HG03342 (cell line): ENCODE measurements around the gene C9orf72.

ENCODE experiments used
- ATAC-seq: cut with Tn5 transposase; IDR thresholded peaks from one replicate; pipeline ENCODE4 v1.9.1; 2021; ENCODE audit warnings: mild to moderate bottlenecking, moderate library complexity; ENCODE audit not compliant: unreplicated experiment

The C9orf72 gene

DNA sequence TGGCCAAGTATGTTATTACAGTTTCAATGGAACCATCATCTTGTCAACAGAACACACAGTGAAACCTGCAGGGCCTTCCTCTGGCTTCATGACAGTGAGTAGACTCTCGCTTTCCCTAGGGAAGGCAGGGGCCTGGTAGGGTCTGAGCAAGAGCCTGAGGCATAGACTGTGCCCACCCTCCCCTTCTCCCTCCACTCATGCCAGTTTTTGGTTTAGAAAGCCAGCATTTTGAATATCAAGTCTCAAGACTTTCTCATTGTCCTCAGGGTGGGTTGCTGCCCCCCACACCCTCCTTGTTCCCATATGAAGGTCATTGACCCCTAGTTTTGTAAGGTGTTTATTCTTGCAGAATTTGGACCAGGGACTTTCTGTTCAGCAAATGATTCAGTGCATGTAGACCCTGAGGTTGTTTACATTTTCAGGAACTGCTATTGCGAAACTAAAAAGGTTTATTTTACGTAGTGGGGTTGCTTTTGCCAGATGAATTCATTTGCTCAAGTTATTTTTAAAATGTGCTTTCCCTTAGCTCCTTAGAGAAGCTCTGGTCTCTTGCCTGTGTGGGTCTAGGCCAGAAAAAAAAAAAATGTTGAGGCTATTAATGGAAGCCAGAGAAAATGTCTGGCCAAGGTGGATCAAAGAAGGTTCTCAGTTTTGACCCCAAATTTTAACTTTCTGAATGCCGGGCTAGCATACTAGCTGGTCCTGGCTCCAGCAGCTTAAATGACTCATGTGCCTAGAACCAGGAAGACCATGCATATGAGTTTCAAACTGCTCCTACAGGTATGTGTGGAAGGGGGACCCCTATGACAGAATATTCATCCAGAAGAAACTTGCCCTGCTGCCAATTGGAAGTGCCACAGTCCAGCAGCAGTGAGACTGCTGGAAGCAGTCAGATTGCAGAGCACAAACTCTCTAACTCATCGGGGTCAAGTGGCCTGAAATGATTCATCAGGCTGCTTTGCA, 33.5 kb downstream of the C9orf72 start:
- peak; percentile 39 for ATAC-seq

DNA sequence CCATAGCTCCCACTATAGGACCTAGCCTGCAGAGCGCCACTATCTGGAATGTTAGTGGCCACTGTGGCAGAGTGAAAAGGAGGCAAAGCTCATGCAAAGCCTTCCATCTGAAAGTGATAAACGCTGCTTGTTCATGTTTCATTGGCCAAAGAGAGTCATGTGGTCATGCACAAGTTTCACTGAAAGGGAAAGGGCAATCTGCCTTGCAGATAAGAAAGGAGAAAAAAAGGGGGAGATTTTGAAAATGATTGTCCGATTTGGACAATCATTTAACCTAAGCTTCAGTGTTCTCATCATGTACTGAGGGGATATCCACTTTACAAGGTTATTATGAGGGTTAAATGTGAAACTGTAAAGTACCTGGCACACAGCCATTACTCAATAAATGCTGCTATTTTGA, 34.6 kb downstream of the C9orf72 start:
- peak; percentile 47 for ATAC-seq

DNA sequence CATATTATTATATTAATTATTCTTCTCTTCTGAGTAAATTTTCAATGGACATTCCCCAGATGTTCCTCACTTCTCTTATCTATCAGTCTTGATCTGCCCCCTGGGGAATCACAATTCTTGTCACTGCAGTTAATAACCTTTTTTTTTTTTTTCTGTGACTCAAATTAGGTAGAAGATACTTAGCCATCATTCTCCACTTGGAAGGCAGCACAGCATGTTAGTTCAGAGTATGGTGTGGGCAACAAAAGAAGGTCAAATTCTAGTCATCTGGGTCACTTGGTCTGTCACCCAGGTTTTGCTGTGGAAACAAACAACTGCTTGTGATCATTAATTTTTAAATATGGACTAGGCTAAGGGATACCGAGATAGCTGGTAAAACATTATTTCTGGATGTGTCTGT, 35.5 kb downstream of the C9orf72 start:
- ATAC-seq = no peak

- no peak for ATAC-seq
Measured at GRCh38 chr9:27537027-27537435, 36.2 kb downstream of the C9orf72 start.

GRCh38 chr9:27536168-27536567, 37.1 kb downstream of the C9orf72 start:
- ATAC-seq = no peak

DNA sequence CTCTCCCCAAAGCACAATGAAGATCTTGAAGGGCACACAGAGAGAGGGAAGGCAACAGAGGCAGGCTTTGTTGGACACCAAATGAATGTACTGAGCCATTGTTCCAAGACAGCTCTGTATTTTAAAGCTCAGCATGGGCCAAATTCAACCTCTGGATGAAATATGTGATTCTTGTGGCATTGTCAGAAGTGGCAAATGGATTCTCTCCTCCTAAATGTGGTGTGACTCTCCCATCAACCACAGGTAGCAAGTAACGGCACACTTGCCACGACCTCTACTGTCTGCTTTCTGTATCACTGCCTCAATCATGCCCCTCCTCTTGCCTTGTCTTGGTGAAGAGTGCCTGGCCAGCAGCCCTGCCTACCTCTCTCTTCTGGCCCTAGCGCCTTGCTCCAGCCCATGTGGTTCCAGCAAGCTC, 37.6 kb downstream of the C9orf72 start:
- peak; percentile 68 for ATAC-seq

GRCh38 chr9:27534658-27535209, 38.5 kb downstream of the C9orf72 start:
- ATAC-seq = no peak

- ATAC-seq = no peak
Measured at GRCh38 chr9:27534131-27534530, 39.1 kb downstream of the C9orf72 start.

DNA sequence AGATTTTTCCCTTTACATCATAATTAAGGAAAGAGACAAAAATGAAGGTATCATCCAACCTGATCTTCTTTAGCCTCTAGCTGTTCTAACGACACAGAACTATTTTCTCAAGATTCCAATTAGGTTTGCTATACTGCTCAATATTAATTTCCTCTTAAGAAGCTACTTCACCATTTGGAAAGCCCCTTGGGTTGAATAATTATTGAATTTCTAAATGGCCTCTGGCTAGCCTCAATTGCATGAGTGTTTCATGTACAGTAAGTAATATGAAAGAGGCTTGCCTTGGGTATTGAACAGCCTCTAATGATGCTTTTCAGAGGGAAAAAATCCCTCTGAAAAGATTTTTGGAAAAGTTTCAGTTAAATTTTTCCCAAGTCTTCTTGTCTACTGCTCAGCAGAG, 40.0 kb downstream of the C9orf72 start:
- ATAC-seq = no peak

DNA sequence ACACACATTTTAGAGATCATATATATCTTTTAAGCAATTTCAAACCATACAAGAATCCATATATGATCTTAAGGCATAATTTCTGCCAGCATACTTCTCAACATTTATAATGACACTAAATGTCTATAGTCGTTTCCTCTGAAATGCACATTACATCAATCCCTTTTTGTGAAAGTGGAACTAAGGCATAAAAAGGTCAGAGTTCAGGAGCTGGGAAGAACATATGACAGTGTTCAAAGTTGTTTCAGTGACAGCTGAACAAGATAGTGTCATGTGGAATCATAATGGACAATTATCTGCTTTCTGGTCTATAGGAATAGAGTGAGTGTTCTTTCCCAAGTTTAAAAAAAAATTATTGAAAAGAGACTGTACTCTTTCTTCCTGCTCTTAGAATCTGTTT, 41.2 kb downstream of the C9orf72 start:
- no peak for ATAC-seq

DNA sequence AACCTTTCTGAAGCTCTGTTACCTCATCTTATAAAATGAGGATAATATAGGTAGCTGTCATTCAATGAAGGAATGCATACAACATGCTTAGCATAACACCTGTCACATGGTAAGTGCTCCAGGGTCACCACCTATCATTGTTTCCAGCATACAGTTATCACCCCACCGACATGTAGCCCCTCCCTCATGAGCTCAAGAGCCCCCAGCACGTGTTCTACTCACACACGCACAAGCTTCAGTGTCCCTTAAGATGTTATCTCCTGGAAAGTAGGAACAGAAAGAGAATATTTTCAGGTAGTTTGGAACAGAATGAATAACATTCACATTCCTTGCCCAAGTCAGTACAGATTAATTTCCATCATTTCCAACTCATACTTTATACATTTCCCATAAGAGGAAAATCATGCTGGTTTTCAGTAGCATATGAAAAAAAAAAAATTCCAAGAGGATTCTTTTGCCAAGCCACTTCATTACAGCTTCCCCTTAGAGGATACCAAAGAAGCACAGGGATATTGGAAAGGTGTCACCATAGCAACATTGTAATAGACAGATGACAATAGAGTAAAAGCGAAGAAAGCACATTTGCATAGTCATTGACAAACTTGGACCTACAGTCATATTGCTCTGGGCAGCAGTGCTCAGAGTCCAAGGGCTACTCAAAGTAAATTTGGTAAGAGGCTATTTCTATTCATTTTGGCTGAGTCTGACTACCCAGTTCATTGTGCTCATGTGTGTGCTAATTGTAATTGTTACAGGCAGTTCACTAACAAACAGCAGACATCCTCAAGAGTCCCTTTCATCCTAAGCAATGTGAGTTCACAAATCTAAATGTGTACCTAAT, 42.1 kb downstream of the C9orf72 start:
- no peak for ATAC-seq

DNA sequence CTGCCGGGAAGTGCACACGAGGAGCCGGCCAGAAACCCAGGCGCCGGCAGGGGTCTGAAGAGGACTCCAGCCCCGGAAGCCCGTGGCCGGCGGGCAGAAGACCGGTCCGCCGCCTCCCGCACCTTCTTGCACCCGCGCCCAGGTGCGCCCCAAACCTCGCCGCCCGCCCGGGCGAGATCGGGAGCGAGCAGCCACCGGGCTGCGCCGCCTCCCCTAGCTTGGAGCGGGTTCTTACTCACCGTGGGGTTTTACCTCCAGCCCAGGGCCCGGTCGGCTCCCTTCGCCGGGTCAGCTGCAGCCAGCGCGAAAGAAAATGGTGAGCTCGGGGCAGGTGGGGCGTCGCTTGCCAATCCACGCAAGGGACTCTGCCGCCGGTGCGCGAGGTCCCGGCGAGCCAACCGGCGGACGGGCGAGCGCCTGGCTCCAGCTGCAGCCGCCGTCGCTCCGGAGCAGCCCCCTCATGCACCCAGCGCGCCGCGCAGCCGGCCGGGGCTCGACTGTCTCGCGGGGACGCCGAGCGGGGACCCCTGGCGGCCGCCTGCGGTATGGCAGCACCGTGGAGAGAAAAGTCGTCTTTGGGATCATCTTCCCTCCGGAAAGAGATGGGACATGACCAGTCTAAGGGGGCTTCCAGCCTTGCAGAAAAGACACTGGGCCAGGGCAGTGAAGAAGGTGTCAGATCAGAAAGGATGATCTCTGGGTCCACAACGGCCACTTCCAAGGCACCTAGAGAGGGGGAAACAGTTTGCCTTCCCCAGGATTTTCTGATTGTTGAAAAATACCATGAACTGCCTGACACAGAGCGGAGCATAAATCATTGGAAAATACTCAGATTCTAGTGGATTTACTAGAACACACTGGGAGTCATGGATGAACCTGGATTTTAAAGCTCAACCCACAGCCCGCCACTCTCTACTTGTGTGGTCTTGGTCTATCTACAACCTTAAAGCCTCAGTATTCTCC, 43.7 kb downstream of the C9orf72 start, which contains the start of gene MOB3B:
Gene MOB3B (minus strand): TSS at position 499 of the 963 bp plus-strand sequence. CDS start 74,264 bp downstream, outside the sequence.
- ATAC-seq = peak; percentile 69

GRCh38 chr9:27528886-27529315, 44.4 kb downstream of the C9orf72 start:
- ATAC-seq = peak; percentile 53

DNA sequence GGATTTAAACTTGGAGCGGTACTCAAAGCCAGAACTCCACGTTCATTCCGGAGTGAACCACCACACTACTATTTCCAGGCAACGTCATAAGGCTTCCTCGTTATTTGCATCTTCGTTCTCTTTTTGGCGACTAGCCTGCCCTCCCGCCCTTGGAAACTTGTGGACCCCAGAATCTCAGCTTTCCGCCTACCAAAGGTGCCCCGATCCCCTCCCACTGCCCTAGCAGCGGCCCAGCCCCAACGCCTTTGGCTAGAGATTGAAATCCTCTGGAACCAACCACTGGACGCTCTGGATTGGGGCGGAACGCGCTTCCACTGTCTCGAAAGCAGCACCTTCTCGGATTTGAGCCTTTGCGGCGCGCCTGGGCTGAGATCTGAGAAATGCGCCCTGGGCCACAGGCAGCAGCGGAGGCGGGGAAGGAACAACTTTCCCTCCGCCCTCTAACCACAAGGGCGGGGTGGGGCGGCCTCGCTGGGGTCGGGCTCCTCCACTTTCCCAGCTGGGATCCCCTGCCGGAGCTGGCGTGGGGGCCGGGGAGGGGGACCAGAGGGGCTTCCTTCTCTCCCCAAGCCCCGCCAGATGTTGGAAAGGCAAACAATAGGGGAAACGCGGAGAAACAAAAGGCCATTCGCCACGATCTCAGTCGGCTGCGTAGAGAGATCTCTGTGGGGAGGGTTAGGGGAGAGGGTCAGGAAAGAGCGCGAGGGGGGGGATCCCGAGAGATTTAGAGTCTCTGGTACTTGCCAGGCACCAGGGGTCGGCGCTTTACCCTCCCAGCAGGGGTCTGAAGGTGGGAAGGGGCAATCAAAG, 45.0 kb downstream of the C9orf72 start:
- peak; percentile 50 for ATAC-seq

- no peak for ATAC-seq
Measured at GRCh38 chr9:27527702-27528075, 45.6 kb downstream of the C9orf72 start.

DNA sequence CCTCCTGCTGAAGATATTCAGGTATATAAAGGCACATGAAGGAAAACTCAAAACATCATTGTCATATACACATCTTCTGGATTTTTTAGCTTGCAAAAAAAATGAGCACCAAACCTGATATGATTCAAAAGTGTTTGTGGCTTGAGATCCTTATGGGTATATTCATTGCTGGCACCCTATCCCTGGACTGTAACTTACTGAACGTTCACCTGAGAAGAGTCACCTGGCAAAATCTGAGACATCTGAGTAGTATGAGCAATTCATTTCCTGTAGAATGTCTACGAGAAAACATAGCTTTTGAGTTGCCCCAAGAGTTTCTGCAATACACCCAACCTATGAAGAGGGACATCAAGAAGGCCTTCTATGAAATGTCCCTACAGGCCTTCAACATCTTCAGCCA, 49.0 kb downstream of the C9orf72 start, which contains the start of gene IFNK:
Gene IFNK (plus strand): TSS at position 55 of the 400 bp plus-strand sequence. CDS start 47 bp downstream, at position 102.
- no peak for ATAC-seq

GRCh38 chr9:27523141-27523540, 50.1 kb downstream of the C9orf72 start:
- ATAC-seq = no peak

GRCh38 chr9:27520986-27521385, 52.3 kb downstream of the C9orf72 start:
- ATAC-seq = no peak
